H9 (cell line): ENCODE data around the gene MAST2. TPM values are rescaled to one million over a fixed set of nuclear protein-coding genes. Genes with fewer than 3 reads are reported as not detected.
A peak's percentile ranks its signal among the peaks of the same experiment; 100 is the strongest.

Source experiments
- DNase-seq: peaks from one replicate; pipeline ENCODE4 v3.0.0-alpha.2; 2017
- H2AFZ ChIP-seq: one replicate; pipeline ENCODE4 v1.6.1; 2013; ENCODE audit warnings: mild to moderate bottlenecking, low read length, control low read depth, moderate library complexity
- H2AK5ac ChIP-seq: 2 replicates; pipeline ENCODE4 v1.6.1; 2013; ENCODE audit warnings: low read length, control low read depth, mixed read lengths; ENCODE audit not compliant: insufficient read length
- H2BK120ac ChIP-seq: one replicate; pipeline ENCODE4 v1.6.1; 2013; ENCODE audit warnings: low read depth, mild to moderate bottlenecking, low read length, control low read depth, inconsistent platforms; ENCODE audit not compliant: poor library complexity, severe bottlenecking
- H2BK12ac ChIP-seq: 2 replicates; pipeline ENCODE4 v1.6.1; 2013; ENCODE audit warnings: low read length, control low read depth, mixed read lengths, low read depth; ENCODE audit not compliant: insufficient read length
- H2BK15ac ChIP-seq: 2 replicates; pipeline ENCODE4 v1.6.1; 2013; ENCODE audit warnings: low read depth, low read length, control low read depth
- H2BK20ac ChIP-seq: one replicate; pipeline ENCODE4 v1.6.1; 2013; ENCODE audit warnings: low read depth, mild to moderate bottlenecking, low read length, control low read depth, inconsistent platforms; ENCODE audit not compliant: poor library complexity, severe bottlenecking
- H2BK5ac ChIP-seq: 2 replicates; pipeline ENCODE4 v1.6.1; 2013; ENCODE audit warnings: low read length, control low read depth, mixed read lengths; ENCODE audit not compliant: insufficient read length
- H3K14ac ChIP-seq: 2 replicates; pipeline ENCODE4 v1.6.1; 2013; ENCODE audit warnings: low read length, control low read depth; ENCODE audit not compliant: insufficient read depth
- H3K18ac ChIP-seq: 2 replicates; pipeline ENCODE4 v1.6.1; 2013; ENCODE audit warnings: low read depth, mild to moderate bottlenecking, mixed read lengths, low read length, control low read depth; ENCODE audit not compliant: insufficient read length
- H3K23ac ChIP-seq: 2 replicates; pipeline ENCODE4 v1.6.1; 2013; ENCODE audit warnings: low read length, control low read depth, mixed read lengths, low read depth; ENCODE audit not compliant: insufficient read length
- H3K23me2 ChIP-seq: 2 replicates; pipeline ENCODE4 v1.6.1; 2013; ENCODE audit warnings: low read depth, mild to moderate bottlenecking, mixed read lengths, low read length, control low read depth; ENCODE audit not compliant: insufficient read length, poor library complexity, severe bottlenecking
- H3K27ac ChIP-seq: 2 replicates; pipeline ENCODE4 v1.5.1; 2013; ENCODE audit warnings: low read length, control low read depth, mixed read lengths, low read depth; ENCODE audit not compliant: insufficient read length
- H3K27me3 ChIP-seq: 2 replicates; pipeline ENCODE4 v1.6.1; 2013; ENCODE audit warnings: low read length, control low read depth, inconsistent platforms; ENCODE audit not compliant: insufficient read depth
- H3K4ac ChIP-seq: 2 replicates; pipeline ENCODE4 v1.6.1; 2013; ENCODE audit warnings: low read depth, mild to moderate bottlenecking, control low read depth, inconsistent platforms, low read length, moderate library complexity
- H3K4me1 ChIP-seq: 2 replicates; pipeline ENCODE4 v1.6.1; 2013; ENCODE audit warnings: low read length, control low read depth, inconsistent platforms; ENCODE audit not compliant: insufficient read depth
- H3K4me2 ChIP-seq: 2 replicates; pipeline ENCODE4 v1.6.1; 2013; ENCODE audit warnings: low read length, control low read depth, mixed read lengths; ENCODE audit not compliant: insufficient read length, insufficient read depth
- H3K56ac ChIP-seq: 2 replicates; pipeline ENCODE4 v1.6.1; 2013; ENCODE audit warnings: low read depth, mild to moderate bottlenecking, mixed read lengths, low read length, control low read depth; ENCODE audit not compliant: insufficient read length
- H3K79me1 ChIP-seq: 2 replicates; pipeline ENCODE4 v1.6.1; 2013; ENCODE audit warnings: low read depth, mild to moderate bottlenecking, moderate library complexity, low read length, control low read depth, inconsistent platforms; ENCODE audit not compliant: insufficient read depth, poor library complexity, severe bottlenecking
- H3K79me2 ChIP-seq: 2 replicates; pipeline ENCODE4 v1.6.1; 2013; ENCODE audit warnings: low read length, control low read depth, inconsistent platforms; ENCODE audit not compliant: insufficient read depth
- H3K9ac ChIP-seq: 2 replicates; pipeline ENCODE4 v1.6.1; 2013; ENCODE audit warnings: low read length, control low read depth, mixed read lengths; ENCODE audit not compliant: insufficient read length; ENCODE audit errors: extremely low read depth
- H3K9me3 ChIP-seq: one replicate; pipeline ENCODE4 v1.6.1; 2013; ENCODE audit warnings: low read depth, low read length, inconsistent platforms; ENCODE audit not compliant: control insufficient read depth
- H3T11ph ChIP-seq: one replicate; pipeline ENCODE4 v1.6.1; 2013; ENCODE audit warnings: mild to moderate bottlenecking, low read length, control low read depth, inconsistent platforms
- H4K20me1 ChIP-seq: one replicate; pipeline ENCODE4 v1.6.1; 2013; ENCODE audit not compliant: control insufficient read depth, insufficient read length, insufficient read depth
- H4K5ac ChIP-seq: 2 replicates; pipeline ENCODE4 v1.6.1; 2013; ENCODE audit warnings: low read depth, mild to moderate bottlenecking, mixed read lengths, low read length, control low read depth; ENCODE audit not compliant: insufficient read length
- H4K8ac ChIP-seq: replicated peaks from 2 replicates; pipeline ENCODE4 v1.6.1; 2013; ENCODE audit warnings: low read length, control low read depth, mixed read lengths, low read depth; ENCODE audit not compliant: insufficient read length
- H4K91ac ChIP-seq: 2 replicates; pipeline ENCODE4 v1.6.1; 2013; ENCODE audit warnings: low read depth, mild to moderate bottlenecking, moderate library complexity, mixed read lengths, low read length, control low read depth; ENCODE audit not compliant: insufficient read length
- H3K27ac Mint-ChIP-seq, 3 experiments: 2 replicates in 2 of 3; 3 replicates in 1 of 3; pipeline ENCODE4 v1.8.0; 2020 to 2021; ENCODE audit warnings: mixed read lengths in 3 of 3, mild to moderate bottlenecking in 1 of 3, moderate library complexity in 1 of 3
- H3K27me3 Mint-ChIP-seq: 2 replicates; pipeline ENCODE4 v1.8.0; 2021; ENCODE audit warnings: low read depth, mild to moderate bottlenecking, moderate library complexity, mixed read lengths
- H3K36me3 Mint-ChIP-seq, 3 experiments: 2 replicates in 2 of 3; 3 replicates in 1 of 3; pipeline ENCODE4 v1.8.0; 2020 to 2021; ENCODE audit warnings: low read depth in 3 of 3, mixed read lengths in 3 of 3; ENCODE audit not compliant: insufficient read depth in 1 of 3
- H3K4me1 Mint-ChIP-seq, 2 experiments: 2 replicates each; pipeline ENCODE4 v1.8.0; 2020; ENCODE audit warnings: mixed read lengths in 2 of 2
- H3K4me3 Mint-ChIP-seq, 2 experiments: 2 replicates in 1 of 2; 3 replicates in 1 of 2; pipeline ENCODE4 v1.8.0; 2020 to 2021; ENCODE audit warnings: mild to moderate bottlenecking in 2 of 2, mixed read lengths in 2 of 2, moderate library complexity in 1 of 2
- H3K9me3 Mint-ChIP-seq, 2 experiments: 2 replicates in 1 of 2; 3 replicates in 1 of 2; pipeline ENCODE4 v1.8.0; 2020; ENCODE audit warnings: mild to moderate bottlenecking in 2 of 2, mixed read lengths in 2 of 2, moderate library complexity in 1 of 2
- WGBS: extraction: QIAGEN DNeasy Blood & Tissue Kit; methylation state at CpG from one replicate; pipeline ENCODE4 v1.1.7; 2013; ENCODE audit warnings: missing lambda C conversion rate, low lambda C conversion rate, mixed read lengths; ENCODE audit not compliant: insufficient read length; ENCODE audit errors: extremely low coverage; 5-methylcytosine and 5-hydroxymethylcytosine counted together
- total RNA-seq: library from RNA; stranded (reverse); gene quantifications from 2 replicates; pipeline ENCODE4 v1.2.1, GENCODE V29; 2021
- TF ChIP-seq, protein P1 (sequence below): fragments of 200-600 bp; sonication (generic); conservative IDR thresholded peaks from 3 replicates; pipeline ENCODE4 v1.8.0; 2021; ENCODE audit warnings: antibody characterized with exemption, mild to moderate bottlenecking

Gene MAST2
- total RNA-seq, 1 experiment from 2014 or later = 28.8 TPM

DNA sequence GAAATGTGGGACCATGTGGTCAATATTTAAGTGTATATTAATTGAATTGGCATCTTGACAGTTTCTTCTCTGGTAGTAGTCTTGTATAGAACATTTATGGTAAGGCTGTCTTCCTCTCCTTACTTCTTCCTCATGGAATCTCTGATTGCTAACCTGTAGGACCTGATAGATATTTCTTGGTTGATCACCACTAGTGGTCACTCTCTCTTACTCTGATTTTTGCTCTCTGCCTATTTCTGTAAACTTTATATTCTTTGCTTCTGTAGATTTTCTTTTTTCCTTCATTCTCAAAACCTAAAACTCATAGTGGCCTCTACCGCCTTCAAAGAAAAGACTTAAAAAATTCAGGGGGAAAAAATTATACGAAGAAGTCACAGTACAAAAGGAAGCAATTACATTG, 21.2 kb downstream of the MAST2 start:
- Histone ChIP-seq H4K20me1 (no peaks in the 10 kb centered on the region), H3K9me3 (no peaks in the 10 kb centered on the region), H3K56ac (no peak overlapping the region), H3T11ph (no peak overlapping the region), H2BK5ac (no peak overlapping the region), H2BK12ac (no peak overlapping the region), H2AK5ac (no peak overlapping the region), H3K4ac (no peak overlapping the region), H4K91ac (no peak overlapping the region), H2AFZ (no peak overlapping the region), H3K4me1 (no peaks in the 10 kb centered on the region), H3K18ac (no peak overlapping the region), H2BK120ac (no peak overlapping the region), H2BK15ac (no peak overlapping the region), H3K79me1 (peaks cover 7% of the 10 kb centered on the region), H3K14ac (no peak overlapping the region), H3K27ac (no peak overlapping the region), H3K23me2 (no peaks in the 10 kb centered on the region), H4K5ac (no peak overlapping the region), H3K23ac (no peak overlapping the region), H2BK20ac (no peak overlapping the region), H4K8ac (no peak overlapping the region), H3K9ac (no peak overlapping the region), H3K27me3 (no peaks in the 10 kb centered on the region), H3K4me2 (no peak overlapping the region), H3K79me2 (peaks cover 2% of the 10 kb centered on the region; the same call in 1 of the 2 replicates)
- 0 out of 4 replicates have a peak, but pooled peaks cover 0 to 2% of the 10 kb centered on the region in 2 experiments for H3K4me1 Mint-ChIP-seq
- no CpG with 5 or more reads among the region's 2 CpGs for WGBS
- peaks cover 3 to 10% of the 10 kb centered on the region in 2 experiments for H3K9me3 Mint-ChIP-seq
- no peak for DNase-seq
- H3K27ac Mint-ChIP-seq = 0 out of 7 replicates have a peak overlapping the region, but pooled peaks of 1 of the 3 experiments have one; percentile 11
- TF ChIP-seq, protein P1, sequence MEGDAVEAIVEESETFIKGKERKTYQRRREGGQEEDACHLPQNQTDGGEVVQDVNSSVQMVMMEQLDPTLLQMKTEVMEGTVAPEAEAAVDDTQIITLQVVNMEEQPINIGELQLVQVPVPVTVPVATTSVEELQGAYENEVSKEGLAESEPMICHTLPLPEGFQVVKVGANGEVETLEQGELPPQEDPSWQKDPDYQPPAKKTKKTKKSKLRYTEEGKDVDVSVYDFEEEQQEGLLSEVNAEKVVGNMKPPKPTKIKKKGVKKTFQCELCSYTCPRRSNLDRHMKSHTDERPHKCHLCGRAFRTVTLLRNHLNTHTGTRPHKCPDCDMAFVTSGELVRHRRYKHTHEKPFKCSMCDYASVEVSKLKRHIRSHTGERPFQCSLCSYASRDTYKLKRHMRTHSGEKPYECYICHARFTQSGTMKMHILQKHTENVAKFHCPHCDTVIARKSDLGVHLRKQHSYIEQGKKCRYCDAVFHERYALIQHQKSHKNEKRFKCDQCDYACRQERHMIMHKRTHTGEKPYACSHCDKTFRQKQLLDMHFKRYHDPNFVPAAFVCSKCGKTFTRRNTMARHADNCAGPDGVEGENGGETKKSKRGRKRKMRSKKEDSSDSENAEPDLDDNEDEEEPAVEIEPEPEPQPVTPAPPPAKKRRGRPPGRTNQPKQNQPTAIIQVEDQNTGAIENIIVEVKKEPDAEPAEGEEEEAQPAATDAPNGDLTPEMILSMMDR = peak; percentile 27; the same call in 1 of the 3 replicates
- no peaks in the 10 kb centered on the region for H3K27me3 Mint-ChIP-seq
- H3K36me3 Mint-ChIP-seq = peaks cover 21 to 56% (median 39%) of the 10 kb centered on the region in 3 experiments
- H3K4me3 Mint-ChIP-seq = no peak overlapping the region
